ENCODE results near the gene DOCK7. TPM values are rescaled to one million over a fixed set of nuclear protein-coding genes. Genes with fewer than 3 reads are reported as not detected.

The DOCK7 gene
- total and polyA plus RNA-seq, 7 donors, result 3.1 to 12.9 (median 7.0) TPM

GRCh38 chr1:62426794-62427193, 261.4 kb downstream of the DOCK7 start:
- H3K27me3 ChIP-seq (ENCODE audit: insufficient read depth in 3 of 3, low read length in 2 of 3), result no peaks in the 10 kb centered on the region
- intact Hi-C loops (cut with DNase I), result no loop called here
- H3K36me3 ChIP-seq (ENCODE audit: insufficient read depth in 1 of 2, low read depth in 1 of 2), result no peaks in the 10 kb centered on the region
- H3K4me3 ChIP-seq, result no peak overlapping the region
- TF ChIP-seq CTCF (IDR thresholded peaks at IDR 0.05), result no peak
- no peaks in the 10 kb centered on the region for H3K4me1 ChIP-seq
- WGBS, 3 donors, result 81 to 87% (median 86%) methylated on average over 1 of the region's 1 CpG
- ATAC-seq (no peak), DNase-seq (no peak)
- H3K9me3 ChIP-seq, result no peaks in the 10 kb centered on the region
- H3K27ac ChIP-seq, result no peak overlapping the region

GRCh38 chr1:62426237-62426636, 261.9 kb downstream of the DOCK7 start:
- 44 to 60% (median 48%) methylated on average over 3 of the region's 3 CpGs for WGBS, 3 donors
- TF ChIP-seq CTCF (IDR thresholded peaks at IDR 0.05), result no peak
- H3K36me3 ChIP-seq (ENCODE audit: insufficient read depth in 1 of 2, low read depth in 1 of 2), result no peaks in the 10 kb centered on the region
- no peak for ATAC-seq
- DNase-seq, result no peak
- intact Hi-C loops (cut with DNase I), result no loop called here
- no peak overlapping the region for H3K4me3 ChIP-seq
- no peak overlapping the region for H3K27ac ChIP-seq
- no peaks in the 10 kb centered on the region for H3K4me1 ChIP-seq
- no peaks in the 10 kb centered on the region for H3K9me3 ChIP-seq
- H3K27me3 ChIP-seq (ENCODE audit: insufficient read depth in 3 of 3, low read length in 2 of 3), result no peaks in the 10 kb centered on the region

GRCh38 chr1:62425041-62425440, 263.1 kb downstream of the DOCK7 start:
- intact Hi-C loops (cut with DNase I), result no loop called here
- no peaks in the 10 kb centered on the region for H3K9me3 ChIP-seq
- TF ChIP-seq CTCF (IDR thresholded peaks at IDR 0.05), result no peak

GRCh38 chr1:62424411-62424810, 263.8 kb downstream of the DOCK7 start:
- 69 to 73% (median 70%) methylated on average over 4 of the region's 4 CpGs for WGBS, 3 donors
- intact Hi-C loops (cut with DNase I), result no loop called here
- no peaks in the 10 kb centered on the region for H3K4me1 ChIP-seq
- no peak overlapping the region for H3K4me3 ChIP-seq
- no peaks in the 10 kb centered on the region for H3K36me3 ChIP-seq (ENCODE audit: insufficient read depth in 1 of 2, low read depth in 1 of 2)
- TF ChIP-seq CTCF (IDR thresholded peaks at IDR 0.05), result no peak
- ATAC-seq (no peak), DNase-seq (no peak)
- no peaks in the 10 kb centered on the region for H3K9me3 ChIP-seq
- H3K27me3 ChIP-seq (ENCODE audit: insufficient read depth in 3 of 3, low read length in 2 of 3), result no peaks in the 10 kb centered on the region
- no peak overlapping the region for H3K27ac ChIP-seq

More at GRCh38 chr1:62425041-62425440, 263.1 kb downstream of the DOCK7 start:
- DNase-seq (no peak), ATAC-seq (no peak)
- H3K4me3 ChIP-seq, result no peak overlapping the region
- no peak overlapping the region for H3K27ac ChIP-seq
- H3K36me3 ChIP-seq (ENCODE audit: insufficient read depth in 1 of 2, low read depth in 1 of 2), result no peaks in the 10 kb centered on the region
- H3K27me3 ChIP-seq (ENCODE audit: insufficient read depth in 3 of 3, low read length in 2 of 3), result no peaks in the 10 kb centered on the region
- WGBS, 3 donors, result 79 to 88% (median 81%) methylated on average over 5 of the region's 5 CpGs
- no peaks in the 10 kb centered on the region for H3K4me1 ChIP-seq

- intact Hi-C loops (cut with DNase I), result no loop called here
- no peak for TF ChIP-seq CTCF (IDR thresholded peaks at IDR 0.05)
- ATAC-seq (no peak), DNase-seq (no peak)
- WGBS, 3 donors, result 90 to 92% (median 91%) methylated on average over 14 of the region's 14 CpGs
- Histone ChIP-seq H3K4me3 (no peak overlapping the region), H3K36me3 (ENCODE audit: insufficient read depth in 1 of 2, low read depth in 1 of 2) (no peaks in the 10 kb centered on the region), H3K9me3 (no peaks in the 10 kb centered on the region), H3K4me1 (no peaks in the 10 kb centered on the region), H3K27me3 (ENCODE audit: insufficient read depth in 3 of 3, low read length in 2 of 3) (no peaks in the 10 kb centered on the region), H3K27ac (no peak overlapping the region)
These were observed 264.5 kb downstream of the DOCK7 start for GRCh38 chr1:62423580-62424242.
